HG02981 (cell line): Measurements from ENCODE around the gene RNF213.

Experiments
- ATAC-seq: cut with Tn5 transposase; IDR thresholded peaks from one replicate; pipeline ENCODE4 v1.9.1; 2021; ENCODE audit warnings: mild to moderate bottlenecking, moderate library complexity; ENCODE audit not compliant: unreplicated experiment

RNF213 gene

DNA sequence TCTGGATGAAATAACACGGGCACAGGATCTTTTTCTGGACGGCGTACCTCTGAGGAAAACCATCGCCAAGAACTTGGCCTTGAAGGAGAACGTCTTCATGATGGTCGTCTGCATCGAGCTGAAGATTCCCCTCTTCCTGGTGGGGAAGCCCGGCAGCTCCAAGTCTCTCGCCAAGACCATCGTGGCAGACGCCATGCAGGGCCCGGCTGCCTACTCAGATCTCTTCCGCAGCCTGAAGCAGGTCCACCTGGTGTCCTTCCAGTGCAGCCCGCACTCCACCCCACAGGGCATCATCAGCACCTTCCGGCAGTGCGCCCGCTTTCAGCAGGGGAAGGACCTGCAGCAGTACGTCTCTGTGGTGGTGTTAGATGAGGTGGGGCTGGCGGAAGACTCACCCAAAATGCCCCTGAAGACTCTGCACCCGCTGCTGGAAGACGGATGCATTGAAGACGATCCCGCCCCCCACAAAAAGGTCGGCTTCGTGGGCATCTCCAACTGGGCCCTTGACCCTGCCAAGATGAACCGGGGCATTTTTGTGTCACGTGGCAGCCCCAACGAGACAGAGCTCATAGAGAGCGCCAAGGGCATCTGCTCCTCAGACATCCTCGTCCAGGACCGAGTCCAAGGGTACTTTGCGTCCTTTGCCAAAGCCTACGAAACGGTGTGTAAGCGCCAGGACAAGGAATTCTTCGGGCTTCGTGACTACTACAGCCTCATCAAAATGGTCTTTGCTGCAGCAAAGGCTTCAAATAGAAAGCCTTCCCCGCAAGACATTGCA lies 86.0 kb downstream of the RNF213 start:
- no peak for ATAC-seq

DNA sequence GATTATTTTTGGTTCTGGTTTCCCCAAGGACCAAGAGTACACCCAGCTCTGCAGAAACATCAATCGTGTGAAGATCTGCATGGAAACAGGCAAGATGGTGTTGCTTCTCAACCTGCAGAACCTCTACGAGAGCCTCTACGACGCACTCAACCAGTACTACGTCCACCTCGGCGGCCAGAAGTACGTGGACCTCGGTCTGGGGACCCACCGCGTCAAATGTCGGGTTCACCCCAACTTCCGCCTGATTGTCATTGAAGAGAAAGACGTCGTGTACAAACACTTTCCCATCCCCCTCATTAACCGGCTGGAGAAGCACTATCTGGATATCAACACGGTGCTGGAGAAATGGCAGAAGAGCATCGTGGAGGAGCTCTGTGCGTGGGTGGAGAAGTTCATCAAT lies 86.9 kb downstream of the RNF213 start:
- no peak for ATAC-seq

DNA sequence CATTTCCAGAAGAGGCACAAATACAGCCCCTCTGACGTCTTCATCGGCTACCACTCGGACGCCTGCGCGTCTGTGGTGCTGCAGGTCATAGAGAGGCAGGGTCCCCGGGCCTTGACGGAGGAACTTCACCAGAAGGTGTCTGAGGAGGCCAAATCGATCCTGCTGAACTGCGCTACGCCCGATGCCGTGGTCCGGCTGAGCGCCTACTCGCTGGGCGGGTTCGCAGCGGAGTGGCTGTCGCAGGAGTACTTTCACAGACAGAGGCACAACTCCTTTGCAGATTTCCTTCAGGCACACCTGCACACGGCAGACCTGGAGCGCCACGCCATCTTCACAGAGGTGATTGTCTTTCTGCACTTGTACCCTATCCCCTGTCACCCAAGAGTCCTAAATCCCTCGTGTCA lies 87.3 kb downstream of the RNF213 start:
- no peak for ATAC-seq

DNA sequence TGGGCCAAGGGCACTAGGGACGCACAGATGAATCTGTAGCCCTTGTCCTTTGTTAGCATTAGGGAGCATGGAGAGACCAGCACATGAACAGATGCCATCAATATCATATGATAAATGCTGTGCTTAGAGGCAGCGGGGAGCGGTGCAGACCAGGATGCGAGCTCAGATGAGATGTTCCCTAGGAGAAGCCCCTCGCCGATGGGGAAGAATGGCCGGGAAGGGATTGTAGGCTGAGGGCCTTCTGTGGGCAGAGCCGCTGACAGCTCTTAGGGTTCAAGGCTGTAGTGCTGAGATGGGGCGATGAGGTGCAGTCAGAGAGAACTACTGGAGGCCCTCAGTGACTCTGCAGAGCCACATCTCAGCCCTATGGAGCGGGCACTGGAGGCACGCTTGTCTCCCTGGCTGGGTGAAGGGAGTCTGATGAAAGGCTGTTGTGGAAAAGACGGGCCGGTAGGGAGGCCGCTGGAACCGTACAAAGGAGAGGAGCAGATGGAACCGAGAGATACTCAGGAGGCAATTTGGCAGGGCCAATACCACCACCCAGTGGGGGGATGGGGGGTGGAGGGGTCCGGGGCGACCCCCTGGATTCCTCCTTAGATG lies 88.0 kb downstream of the RNF213 start:
- ATAC-seq: no peak

DNA sequence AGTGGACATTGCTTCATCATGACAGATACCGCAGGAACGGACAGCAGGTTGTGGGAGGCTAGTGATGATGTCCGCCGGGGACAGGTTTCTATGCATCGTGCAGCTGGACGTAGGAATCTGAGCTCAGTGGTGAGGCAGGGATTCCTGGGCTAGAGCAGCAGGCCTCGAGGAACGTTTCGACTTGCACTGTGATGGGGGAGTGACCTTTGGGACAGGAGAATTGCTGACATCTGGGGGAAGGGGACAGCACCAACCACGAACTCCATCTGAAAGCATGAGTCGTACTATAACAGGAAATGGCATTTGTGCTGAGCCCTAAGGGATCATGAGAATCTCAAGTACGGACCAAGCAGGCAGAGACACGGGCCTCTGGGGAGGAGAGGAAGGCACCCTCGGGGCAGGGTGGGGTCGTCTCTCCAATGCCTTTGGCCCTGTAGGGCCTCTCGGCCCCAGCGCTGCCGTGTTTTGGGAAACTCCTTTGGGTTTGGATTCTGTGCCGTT lies 88.5 kb downstream of the RNF213 start:
- no peak for ATAC-seq

DNA sequence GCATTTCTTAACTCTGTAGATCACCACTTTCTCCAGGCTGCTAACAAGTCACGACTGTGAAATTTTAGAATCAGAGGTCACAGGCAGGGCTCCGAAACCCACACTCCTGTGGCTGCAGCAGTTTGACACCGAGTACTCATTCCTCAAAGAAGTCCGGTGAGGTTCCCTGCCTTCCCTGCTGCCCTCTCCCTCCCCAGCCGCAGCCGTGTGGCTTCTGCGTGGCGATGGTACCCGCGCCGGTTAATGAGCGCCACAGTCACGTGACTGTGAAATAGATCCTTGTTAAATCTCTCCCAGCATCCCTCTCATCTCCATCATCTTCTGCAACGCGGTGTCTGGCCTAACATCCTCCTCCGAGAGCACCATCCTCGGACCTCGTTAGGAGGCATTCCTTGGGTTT lies 89.1 kb downstream of the RNF213 start:
- no peak for ATAC-seq

DNA sequence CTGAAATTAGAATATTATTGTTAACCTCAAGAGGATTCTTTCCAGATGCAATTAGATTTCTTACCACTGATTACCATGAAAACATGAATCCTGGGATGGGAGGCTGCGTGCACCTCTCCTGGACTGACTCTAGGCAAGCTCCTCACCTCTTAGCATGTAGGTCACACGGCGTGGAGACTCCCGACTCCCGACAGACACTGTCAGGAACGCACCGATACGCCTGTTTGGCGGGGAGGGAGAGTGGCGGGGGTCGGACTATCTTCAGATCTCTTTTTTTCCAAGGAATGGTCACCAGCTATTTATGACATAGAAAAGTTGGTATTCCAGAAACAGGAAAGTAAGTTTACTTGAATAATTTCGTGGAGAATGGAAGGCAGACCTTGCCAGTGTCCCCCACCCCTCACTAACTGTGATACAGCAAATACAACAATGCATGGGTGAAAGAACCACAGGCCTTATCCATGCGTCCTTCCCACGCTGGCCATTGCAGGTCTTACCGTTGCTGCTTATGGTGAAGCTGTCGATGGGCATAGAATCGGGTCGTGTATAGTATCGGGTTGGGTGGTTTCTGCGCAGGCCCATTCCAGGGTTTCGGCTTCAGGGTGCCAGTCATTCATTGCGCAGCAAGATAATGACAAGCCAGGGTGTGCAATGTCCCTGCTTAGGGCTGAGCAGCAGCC lies 91.7 kb downstream of the RNF213 start:
- ATAC-seq: no peak

DNA sequence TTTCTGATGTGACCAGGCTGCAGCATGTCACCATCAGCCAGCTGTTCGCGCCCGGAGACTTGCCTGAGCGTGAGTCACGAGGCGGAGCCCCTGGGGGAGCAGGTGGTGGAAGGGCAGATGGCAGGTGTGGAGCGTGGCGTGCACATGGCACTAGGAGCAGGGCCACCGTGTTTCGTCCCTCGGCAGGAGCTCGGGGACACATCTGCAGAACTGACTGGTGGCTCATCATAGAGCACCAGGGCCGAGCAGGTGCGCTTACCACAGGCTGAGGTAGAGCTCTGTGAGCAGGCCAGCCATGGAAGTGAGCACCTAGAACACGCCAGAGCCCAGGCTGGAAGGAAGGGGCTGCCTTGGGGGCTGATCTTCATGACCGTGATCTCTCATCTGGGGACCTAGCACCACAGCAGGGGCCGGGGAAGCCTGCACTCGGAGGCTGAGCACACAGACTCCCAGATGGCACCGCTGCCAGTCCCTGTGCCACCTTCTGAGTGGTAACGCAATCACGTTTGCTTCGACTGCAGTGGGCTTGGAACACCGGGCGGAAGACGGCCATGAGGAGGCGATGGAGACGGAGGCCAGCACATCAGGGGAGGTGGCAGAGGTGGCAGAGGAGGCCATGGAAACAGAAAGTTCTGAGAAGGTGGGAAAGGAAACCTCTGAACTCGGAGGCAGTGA lies 92.5 kb downstream of the RNF213 start:
- ATAC-seq: no peak

DNA sequence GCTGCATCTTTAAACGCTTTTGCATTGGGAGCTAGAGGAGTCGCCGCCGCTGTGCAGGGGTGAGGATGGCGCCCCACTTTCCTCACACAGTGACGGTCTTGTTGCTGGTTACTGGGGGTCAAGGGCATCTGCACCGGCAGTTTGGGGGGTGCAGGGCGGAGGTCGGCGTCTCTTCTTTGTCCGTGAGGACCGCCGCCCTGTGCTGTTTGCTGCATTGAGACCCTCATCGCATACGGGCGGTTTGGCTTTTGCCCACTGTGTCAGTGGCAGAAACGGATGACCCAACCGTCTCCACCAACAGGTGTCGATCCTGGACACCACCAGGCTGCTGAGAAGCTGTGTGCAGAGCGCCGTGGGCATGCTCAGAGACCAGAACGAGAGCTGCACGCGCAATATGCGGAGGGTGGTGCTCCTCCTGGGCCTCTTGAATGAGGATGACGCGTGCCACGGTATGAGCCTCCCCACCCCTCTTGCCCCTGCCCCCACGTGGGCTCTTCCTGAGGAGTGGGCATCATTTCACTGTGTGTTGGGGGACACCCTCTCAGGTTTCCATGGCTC lies 93.1 kb downstream of the RNF213 start:
- ATAC-seq: no peak

DNA sequence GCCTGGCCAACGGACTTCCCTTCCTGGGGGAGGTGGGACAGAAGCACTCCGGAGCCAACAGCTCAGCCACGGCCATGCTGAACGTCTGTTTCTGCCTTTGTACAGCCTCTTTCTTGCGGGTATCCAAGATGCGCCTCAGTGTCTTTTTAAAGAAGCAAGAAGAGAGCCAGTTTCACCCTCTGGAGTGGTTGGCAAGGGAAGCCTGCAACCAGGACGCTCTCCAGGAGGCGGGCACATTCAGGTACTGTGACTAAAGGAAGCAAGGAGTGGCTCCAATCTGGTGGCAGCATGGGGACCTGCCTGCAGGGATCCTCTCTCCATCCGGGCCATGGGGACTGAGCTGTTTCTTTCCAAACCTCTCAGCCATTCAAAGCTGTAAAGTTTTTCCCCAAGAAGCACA lies 93.7 kb downstream of the RNF213 start:
- ATAC-seq: no peak

DNA sequence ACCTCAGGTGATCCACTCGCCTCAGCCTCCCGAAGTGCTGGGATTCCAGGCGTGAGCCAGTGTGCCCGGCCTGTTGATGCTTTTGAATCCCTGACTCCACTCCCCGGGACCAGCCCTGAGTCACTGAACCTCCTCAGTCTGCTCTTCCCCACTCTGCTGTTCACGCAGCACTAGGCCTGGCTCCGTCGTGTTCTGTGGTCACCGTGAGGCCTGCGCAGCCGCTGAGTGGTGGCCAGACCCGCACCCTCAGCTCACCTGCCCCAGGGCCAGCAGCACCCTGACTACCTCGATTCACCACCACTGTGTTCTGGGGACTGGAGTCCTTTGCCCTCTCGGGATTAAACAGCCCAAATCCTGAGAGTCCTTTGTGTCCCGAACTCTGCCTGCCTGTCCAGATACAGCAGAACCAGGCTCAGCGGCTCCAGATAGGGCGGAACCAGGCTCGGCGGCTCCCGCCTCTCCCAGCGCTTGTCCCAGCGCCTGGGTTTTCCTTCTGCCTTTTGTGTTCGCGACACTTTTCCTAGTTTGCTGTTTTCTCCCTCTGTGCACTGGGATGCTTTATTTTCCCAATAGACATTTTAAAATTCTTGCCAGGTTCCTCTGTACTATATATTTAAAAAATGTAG lies 95.7 kb downstream of the RNF213 start:
- ATAC-seq: no peak

DNA sequence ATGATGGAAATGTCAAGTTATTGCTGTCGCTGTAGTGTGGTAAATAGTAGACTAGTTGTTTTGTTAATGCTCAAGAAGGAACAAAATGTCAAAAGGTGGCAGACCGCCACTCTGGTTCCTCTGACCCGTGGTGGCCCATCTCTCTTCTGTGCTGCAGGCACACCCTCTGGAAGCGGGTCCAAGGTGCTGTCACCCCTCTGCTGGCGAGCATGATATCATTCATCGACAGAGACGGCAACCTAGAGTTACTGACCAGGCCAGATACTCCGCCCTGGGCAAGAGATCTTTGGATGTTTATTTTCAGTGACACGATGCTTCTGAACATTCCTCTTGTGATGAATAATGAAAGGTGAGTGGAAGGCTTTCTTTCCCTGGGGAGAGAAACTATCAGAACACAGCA lies 97.5 kb downstream of the RNF213 start:
- no peak for ATAC-seq

DNA sequence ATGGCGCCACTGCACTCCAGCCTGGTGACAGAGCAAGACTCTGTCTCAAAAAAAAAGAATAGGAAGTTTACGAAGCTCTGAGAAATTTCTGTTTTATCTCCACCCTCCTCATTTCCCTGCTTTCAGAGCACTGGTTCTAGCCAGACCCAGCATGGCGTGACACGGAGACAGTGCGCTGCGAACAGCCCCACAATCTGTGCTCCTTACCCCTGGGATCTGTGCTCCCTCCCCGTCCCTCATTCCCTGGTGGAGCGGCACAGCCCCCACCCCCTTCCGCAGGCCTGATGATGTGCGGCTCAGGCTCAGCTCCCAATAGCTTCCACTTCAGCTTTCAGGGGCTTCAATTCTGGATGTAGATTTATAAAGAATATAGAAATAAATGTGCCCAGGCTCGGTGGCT lies 98.2 kb downstream of the RNF213 start:
- ATAC-seq: no peak

DNA sequence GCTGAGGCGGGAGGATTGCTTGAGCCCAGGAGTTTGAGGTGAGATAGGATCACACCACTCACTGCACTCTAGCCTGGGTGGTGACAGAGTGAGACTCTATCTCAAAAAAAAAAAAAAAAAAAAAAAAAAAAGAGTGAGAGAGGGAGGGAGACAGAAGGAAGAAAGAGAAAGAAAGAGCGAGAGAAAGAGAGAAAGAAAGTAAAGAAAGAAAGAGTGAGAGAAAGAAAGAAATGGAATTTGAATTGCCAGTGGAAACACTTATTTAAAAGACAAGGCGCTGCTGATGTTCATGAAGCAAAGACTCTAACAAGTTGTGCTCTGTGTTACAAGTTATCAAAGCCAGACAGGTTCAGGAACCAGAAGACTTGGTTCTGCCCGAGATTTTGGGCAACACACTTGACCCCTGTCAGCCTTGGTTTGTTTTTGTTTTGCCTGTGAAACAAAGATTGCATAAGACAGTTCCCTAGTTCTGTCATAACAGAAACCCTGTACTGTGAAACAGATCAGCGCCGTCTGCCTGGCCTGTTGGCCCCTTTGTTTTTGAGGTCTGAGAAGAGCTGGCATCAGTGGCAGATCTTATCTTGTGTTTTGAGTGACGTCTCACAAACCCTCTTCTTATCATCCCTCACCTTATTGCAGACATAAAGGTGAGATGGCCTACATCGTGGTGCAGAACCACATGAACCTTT lies 98.9 kb downstream of the RNF213 start:
- no peak for ATAC-seq

DNA sequence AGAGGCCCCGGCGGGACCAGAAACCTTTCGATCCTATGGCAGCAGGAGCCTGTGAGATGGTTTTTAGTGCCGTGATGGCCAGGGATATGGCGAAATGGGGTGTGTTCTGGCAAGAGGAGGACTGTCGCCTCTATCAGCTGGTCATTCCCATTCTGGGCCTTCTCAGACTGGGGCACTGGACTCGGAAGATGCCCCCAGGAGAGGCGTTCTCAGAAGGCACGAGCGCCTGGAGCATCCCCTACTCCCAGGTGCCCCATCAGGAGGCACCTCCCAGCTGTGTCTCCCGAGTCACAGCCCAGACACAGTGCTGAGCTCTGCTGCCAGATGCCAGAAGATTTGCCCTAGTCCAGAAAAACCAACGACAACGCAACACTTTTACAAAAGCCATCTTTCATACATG lies 99.7 kb downstream of the RNF213 start:
- no peak for ATAC-seq

DNA sequence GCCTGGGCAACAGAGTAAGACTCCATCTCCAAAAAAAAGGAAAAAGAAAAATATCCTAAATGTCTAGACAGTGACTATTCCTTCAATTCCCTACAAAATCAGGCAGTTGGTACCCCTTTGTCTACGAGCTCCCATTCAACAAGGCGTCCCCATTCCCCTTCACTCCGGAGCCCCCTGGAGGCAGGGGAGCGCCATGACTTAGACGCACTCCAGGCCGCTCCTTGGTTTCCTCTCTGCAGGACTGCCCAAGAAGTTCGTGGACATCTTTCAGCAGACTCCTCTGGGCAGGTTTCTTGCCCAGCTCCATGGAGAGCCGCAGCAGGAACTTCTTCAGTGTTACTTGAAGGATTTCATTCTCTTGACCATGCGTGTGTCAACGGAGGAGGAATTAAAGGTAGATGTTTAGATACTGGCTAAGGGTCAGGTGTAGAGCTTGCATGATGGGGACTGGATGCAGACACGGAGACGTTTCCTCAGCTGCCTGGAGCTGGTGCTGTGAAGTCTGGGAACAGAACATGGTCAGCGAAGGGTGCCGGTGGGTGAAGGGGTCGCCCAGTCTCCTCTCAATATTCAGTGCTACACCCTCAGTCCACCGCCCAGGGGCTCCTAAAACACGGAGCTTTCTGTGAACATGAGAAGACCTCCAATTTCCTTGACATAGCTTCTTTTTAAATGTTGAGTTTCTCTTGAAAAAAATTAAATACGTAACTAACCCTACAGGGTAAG lies 101.0 kb downstream of the RNF213 start:
- ATAC-seq: no peak

DNA sequence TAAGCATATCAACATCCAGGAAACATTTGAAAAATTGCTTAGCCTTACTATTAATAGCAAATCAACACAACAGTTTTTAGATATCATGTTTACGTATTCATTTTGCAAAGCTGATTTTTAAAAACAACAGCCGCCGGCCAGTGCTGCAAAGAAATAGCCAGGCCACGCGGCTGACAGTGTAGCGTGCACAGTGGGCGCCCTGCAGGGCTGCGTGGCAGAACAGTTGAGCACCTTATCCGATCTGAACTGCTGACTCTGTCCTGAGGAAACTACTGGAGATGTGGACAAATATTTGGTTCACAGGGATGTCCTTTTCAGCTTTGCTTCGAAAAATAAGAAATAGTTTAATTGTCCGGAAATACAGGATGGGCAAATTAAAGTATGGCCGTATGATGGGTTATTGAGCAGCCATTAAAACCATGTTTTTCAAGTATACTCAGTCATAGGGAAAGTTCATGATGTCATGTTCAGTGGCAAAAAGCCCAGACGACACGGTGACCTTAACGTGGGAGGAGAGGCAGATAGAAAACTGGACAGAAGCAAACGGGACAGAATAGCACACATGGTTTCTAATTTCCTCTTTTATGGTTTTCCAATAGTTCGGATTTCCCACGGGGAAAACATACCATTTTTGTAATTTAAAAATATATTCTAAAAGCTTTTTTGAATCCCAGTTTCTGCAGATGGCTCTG lies 101.9 kb downstream of the RNF213 start:
- no peak for ATAC-seq

DNA sequence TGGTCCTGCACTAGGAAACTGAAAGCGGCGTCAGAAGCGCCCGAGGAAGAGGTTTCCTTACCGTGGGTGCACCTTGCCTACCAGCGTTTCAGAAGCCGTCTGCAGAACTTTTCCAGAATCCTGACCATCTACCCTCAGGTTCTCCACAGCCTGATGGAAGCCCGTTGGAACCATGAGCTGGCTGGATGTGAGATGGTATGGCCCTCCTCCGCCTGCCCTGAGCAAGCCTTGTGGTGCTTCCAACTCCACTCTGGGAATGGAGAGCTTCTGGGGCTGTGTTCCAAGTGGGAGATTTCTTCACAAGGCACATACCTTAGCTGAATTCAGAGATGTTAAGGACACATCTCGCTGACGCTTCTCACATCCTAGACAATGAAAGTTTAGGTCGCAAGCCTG lies 102.5 kb downstream of the RNF213 start:
- ATAC-seq: no peak

DNA sequence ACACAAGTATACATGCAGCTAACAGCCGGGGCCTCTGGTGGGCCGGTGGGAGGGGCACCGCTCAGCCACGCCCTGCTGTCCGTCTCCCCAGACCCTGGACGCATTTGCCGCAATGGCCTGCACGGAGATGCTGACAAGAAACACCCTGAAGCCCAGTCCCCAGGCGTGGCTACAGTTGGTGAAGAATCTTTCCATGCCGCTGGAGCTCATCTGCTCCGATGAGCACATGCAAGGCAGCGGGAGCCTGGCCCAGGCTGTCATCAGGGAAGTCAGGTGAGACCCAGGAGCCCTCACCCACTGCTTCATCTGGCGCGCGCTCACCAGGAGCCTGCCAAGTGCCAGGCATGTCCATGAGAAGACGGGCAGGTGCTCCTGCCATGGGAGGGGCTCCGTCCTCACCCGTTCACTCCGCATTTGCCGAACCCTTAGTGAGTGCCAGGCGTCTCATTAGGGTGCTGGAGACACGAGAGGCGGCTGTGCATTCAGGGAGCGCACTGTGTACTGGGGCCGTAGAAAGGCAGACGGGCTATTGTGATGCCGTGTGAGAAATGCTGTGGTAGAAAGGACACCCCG lies 103.0 kb downstream of the RNF213 start:
- no peak for ATAC-seq
